HEK293 (cell line): ENCODE results near the gene C16orf92.

Experiments
- CTCF ChIA-PET: fragments of 350-600 bp; formaldehyde crosslinking; extraction: SDS; loops from one replicate; lab custom pipeline; 2021; ENCODE audit warnings: antibody characterized with exemption; lab: Yijun Ruan, JAX
- POLR2A ChIA-PET: fragments of 300-600 bp; formaldehyde crosslinking; extraction: SDS; loops from one replicate; lab custom pipeline; 2020; ENCODE audit warnings: antibody characterized with exemption, inconsistent platforms; lab: Yijun Ruan, JAX
- H3K27ac ChIP-seq: fragments of 200-500 bp; sonication (Bioruptor generic); 2 replicates; pipeline ENCODE4 v1.5.1; 2014; ENCODE audit warnings: low read depth, low read length, control low read depth, inconsistent platforms; ENCODE audit errors: extremely low read depth
- H3K36me3 ChIP-seq, 2 experiments: fragments of 200-500 bp in 1 of 2; sonication (Bioruptor generic) in 1 of 2; 1 replicate in 1 of 2; 2 replicates in 1 of 2; pipeline ENCODE4 v1.5.1; 2014 to 2017; ENCODE audit warnings: inconsistent platforms in 2 of 2, low read length in 2 of 2; ENCODE audit not compliant: control insufficient read depth in 2 of 2, insufficient read depth in 1 of 2
- H3K4me1 ChIP-seq: fragments of 200-500 bp; sonication (Bioruptor generic); 2 replicates; pipeline ENCODE4 v1.5.1; 2014; ENCODE audit warnings: mild to moderate bottlenecking, low read length, inconsistent platforms; ENCODE audit not compliant: control insufficient read depth, insufficient read depth
- H3K4me3 ChIP-seq: 2 replicates; pipeline ENCODE4 v1.5.1; 2011; ENCODE audit warnings: low read depth, mild to moderate bottlenecking, control low read depth, low read length, moderate library complexity
- H3K9me3 ChIP-seq: fragments of 200-500 bp; sonication (Bioruptor generic); 2 replicates; pipeline ENCODE4 v1.5.1; 2014; ENCODE audit warnings: low read depth, low read length, inconsistent platforms; ENCODE audit not compliant: control insufficient read depth, insufficient read depth
- KLF16 ChIP-seq: fragments of 450-650 bp; formaldehyde crosslinking; IDR thresholded peaks from 2 replicates; pipeline ENCODE4 v1.5.1; 2017; ENCODE audit warnings: missing biosample characterization, missing genetic modification characterization
- MZF1 ChIP-seq: fragments of 450-650 bp; formaldehyde crosslinking; IDR thresholded peaks from 2 replicates; pipeline ENCODE4 v1.5.1; 2017; ENCODE audit warnings: missing biosample characterization, missing genetic modification characterization, borderline replicate concordance
- OSR2 ChIP-seq: fragments of 450-650 bp; formaldehyde crosslinking; IDR thresholded peaks from 2 replicates; pipeline ENCODE4 v1.5.1; 2016; ENCODE audit warnings: missing biosample characterization, missing genetic modification characterization
- SALL2 ChIP-seq: fragments of 450-650 bp; formaldehyde crosslinking; IDR thresholded peaks from 2 replicates; pipeline ENCODE4 v1.5.0; 2017; ENCODE audit warnings: missing biosample characterization, mild to moderate bottlenecking, missing genetic modification characterization, borderline replicate concordance
- SP2 ChIP-seq: fragments of 450-650 bp; formaldehyde crosslinking; IDR thresholded peaks from 2 replicates; pipeline ENCODE4 v1.5.1; 2016; ENCODE audit warnings: missing biosample characterization, missing genetic modification characterization
- TRIM28 ChIP-seq: IDR thresholded peaks from 2 replicates; pipeline ENCODE4 v1.6.1; 2011; ENCODE audit warnings: low read length, control low read depth, borderline replicate concordance
- YY1 ChIP-seq: fragments of 450-650 bp; formaldehyde crosslinking; IDR thresholded peaks from 2 replicates; pipeline ENCODE4 v1.5.1; 2018; ENCODE audit warnings: missing biosample characterization, missing genetic modification characterization
- ZBTB48 ChIP-seq: fragments of 450-650 bp; formaldehyde crosslinking; IDR thresholded peaks from 2 replicates; pipeline ENCODE4 v1.5.1; 2016; ENCODE audit warnings: missing biosample characterization, missing genetic modification characterization
- ZEB2 ChIP-seq: fragments of 450-650 bp; formaldehyde crosslinking; IDR thresholded peaks from 2 replicates; pipeline ENCODE4 v1.5.1; 2016; ENCODE audit warnings: missing biosample characterization, missing genetic modification characterization
- ZFHX2 ChIP-seq: fragments of 450-650 bp; formaldehyde crosslinking; conservative IDR thresholded peaks from 2 replicates; pipeline ENCODE4 v1.5.1; 2016; ENCODE audit warnings: missing biosample characterization, missing genetic modification characterization
- ZNF121 ChIP-seq: fragments of 450-650 bp; formaldehyde crosslinking; IDR thresholded peaks from 2 replicates; pipeline ENCODE4 v1.5.1; 2016; ENCODE audit warnings: missing biosample characterization, missing genetic modification characterization
- ZNF157 ChIP-seq: fragments of 450-650 bp; formaldehyde crosslinking; IDR thresholded peaks from 2 replicates; pipeline ENCODE4 v1.5.1; 2016; ENCODE audit warnings: missing biosample characterization, missing genetic modification characterization
- ZNF335 ChIP-seq: fragments of 450-650 bp; formaldehyde crosslinking; conservative IDR thresholded peaks from 2 replicates; pipeline ENCODE4 v1.5.1; 2016; ENCODE audit warnings: missing biosample characterization, missing genetic modification characterization
- ZNF341 ChIP-seq: fragments of 450-650 bp; formaldehyde crosslinking; IDR thresholded peaks from 2 replicates; pipeline ENCODE4; 2016; ENCODE audit warnings: low read depth, missing biosample characterization, missing genetic modification characterization
- ZNF510 ChIP-seq: fragments of 450-650 bp; formaldehyde crosslinking; IDR thresholded peaks from 2 replicates; pipeline ENCODE4 v1.5.1; 2018; ENCODE audit warnings: mild to moderate bottlenecking, missing genetic modification characterization, missing biosample characterization; ENCODE audit not compliant: insufficient replicate concordance
- ZNF600 ChIP-seq: fragments of 450-650 bp; formaldehyde crosslinking; IDR thresholded peaks from 2 replicates; pipeline ENCODE4 v1.5.1; 2016; ENCODE audit warnings: missing biosample characterization, missing genetic modification characterization
- ZNF785 ChIP-seq: fragments of 450-650 bp; formaldehyde crosslinking; IDR thresholded peaks from 2 replicates; pipeline ENCODE4 v1.5.1; 2016; ENCODE audit warnings: missing biosample characterization, missing genetic modification characterization
- ZNF837 ChIP-seq: fragments of 450-650 bp; formaldehyde crosslinking; IDR thresholded peaks from 2 replicates; pipeline ENCODE4 v1.5.1; 2016; ENCODE audit warnings: missing biosample characterization, missing genetic modification characterization
- TF ChIP-seq, protein P1 (sequence below): sonication (generic); formaldehyde crosslinking; IDR thresholded peaks from 2 replicates; pipeline ENCODE4 v1.8.1; 2022; ENCODE audit warnings: mild to moderate bottlenecking, moderate library complexity, missing genetic modification reagents
- TF ChIP-seq, protein P2 (sequence below): fragments of 450-650 bp; IDR thresholded peaks from 2 replicates; pipeline ENCODE4 v1.5.1; 2018; ENCODE audit warnings: missing biosample characterization, mild to moderate bottlenecking, missing genetic modification characterization
- TF ChIP-seq, protein P3 (sequence below): fragments of 450-650 bp; formaldehyde crosslinking; IDR thresholded peaks from 2 replicates; pipeline ENCODE4; 2016; ENCODE audit warnings: missing biosample characterization, missing genetic modification characterization
- TF ChIP-seq, protein P4 (sequence below): fragments of 450-650 bp; formaldehyde crosslinking; IDR thresholded peaks from 2 replicates; pipeline ENCODE4 v1.5.1; 2016; ENCODE audit warnings: missing biosample characterization, missing genetic modification characterization
- TF ChIP-seq, protein P5 (sequence below): fragments of 450-650 bp; formaldehyde crosslinking; IDR thresholded peaks from 2 replicates; pipeline ENCODE4 v1.5.1; 2016; ENCODE audit warnings: missing biosample characterization, missing genetic modification characterization
- TF ChIP-seq, protein P6 (sequence below): fragments of 450-650 bp; formaldehyde crosslinking; IDR thresholded peaks from 2 replicates; pipeline ENCODE4 v1.5.1; 2016; ENCODE audit warnings: missing biosample characterization, missing genetic modification characterization

Gene C16orf92

DNA sequence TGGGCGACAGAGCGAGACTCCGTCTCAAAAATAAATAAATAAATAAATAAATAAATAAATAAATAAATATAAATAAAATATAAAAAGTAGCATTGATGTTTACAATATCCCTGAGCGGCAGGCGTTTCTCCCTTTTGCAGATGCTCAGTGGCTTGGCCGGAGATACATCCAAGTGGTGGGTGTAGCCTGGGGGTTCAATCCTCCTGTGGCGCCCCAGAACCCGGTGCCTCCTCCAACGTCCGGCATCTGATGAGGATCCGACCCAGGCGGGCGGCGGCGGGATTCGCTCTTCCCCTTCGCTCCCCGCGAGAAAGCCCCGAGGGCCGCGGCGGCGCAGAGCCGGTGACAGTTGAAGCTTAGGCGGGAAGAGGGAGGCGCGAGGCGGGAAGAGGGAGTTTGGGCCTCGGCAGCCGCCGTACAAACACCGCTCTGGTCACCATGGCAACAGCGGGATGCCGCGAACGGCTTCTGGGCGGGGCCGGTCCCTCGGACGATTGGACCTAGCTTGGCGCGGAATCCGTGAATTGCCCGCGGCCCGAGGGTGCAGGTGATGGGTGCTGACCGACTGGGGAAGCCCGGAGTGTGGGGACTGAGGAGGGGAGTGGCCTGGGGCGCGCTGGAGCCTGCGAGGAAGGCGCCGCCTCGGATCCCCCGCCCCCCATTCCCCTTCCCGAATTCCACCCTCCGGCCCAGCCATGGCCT is 29.8 kb downstream of the C16orf92 start (continued):
- no peak for TF ChIP-seq ZNF837
- TF ChIP-seq, protein P1, sequence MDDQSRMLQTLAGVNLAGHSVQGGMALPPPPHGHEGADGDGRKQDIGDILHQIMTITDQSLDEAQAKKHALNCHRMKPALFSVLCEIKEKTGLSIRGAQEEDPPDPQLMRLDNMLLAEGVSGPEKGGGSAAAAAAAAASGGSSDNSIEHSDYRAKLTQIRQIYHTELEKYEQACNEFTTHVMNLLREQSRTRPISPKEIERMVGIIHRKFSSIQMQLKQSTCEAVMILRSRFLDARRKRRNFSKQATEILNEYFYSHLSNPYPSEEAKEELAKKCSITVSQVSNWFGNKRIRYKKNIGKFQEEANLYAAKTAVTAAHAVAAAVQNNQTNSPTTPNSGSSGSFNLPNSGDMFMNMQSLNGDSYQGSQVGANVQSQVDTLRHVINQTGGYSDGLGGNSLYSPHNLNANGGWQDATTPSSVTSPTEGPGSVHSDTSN (CRISPR knock-in tag), result peak; percentile 97

DNA sequence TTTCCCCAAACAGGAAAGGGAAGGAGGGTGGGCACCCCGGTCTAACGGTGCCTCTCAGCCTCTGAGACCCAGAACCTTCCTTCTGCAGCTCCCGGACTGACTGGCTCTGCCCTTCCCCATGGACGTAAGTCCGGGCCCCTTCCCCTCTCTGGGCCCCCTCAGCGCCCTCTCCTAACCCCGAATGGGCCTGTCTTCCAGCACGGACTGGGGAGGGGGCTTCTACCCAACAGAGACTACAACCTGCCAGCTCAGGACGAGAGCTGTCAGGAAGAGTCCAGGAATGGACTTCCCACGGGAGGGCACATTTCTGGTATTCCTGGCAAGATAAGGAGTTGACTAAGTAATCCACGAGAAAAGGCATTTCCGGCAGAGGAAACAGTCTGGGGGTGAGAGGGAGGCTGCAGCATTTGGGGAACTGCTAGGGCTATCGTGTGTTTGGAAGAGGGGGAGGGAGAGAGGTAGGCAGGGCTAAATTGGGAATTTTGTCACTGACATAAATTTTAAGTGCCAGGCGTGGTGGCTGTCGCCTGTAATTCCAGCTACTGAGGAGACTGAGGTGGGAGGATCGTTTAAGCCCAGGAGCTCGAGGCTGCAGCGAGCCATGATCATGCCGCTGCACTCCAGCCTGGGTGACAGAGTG is 30.5 kb downstream of the C16orf92 start:
- POLR2A ChIA-PET, result interaction anchor here (0.7 to 6.5 kb wide), 10 partner anchors 8 to 605 kb away, joined by 3 to 66 read pairs (median 4); partner anchors contain the start of genes ALDOA, CORO1A, FBRS and PPP4C
- Histone ChIP-seq H3K9me3 (no peaks in the 10 kb centered on the region), H3K4me1 (peaks cover 3% of the 10 kb centered on the region; the same call in 1 of the 2 replicates), H3K36me3 (peaks cover 0 to 11% of the 10 kb centered on the region in 2 experiments; a peak in 2 of 3 replicates), H3K27ac (peak overlapping the region; percentile 65), H3K4me3 (peak overlapping the region; percentile 63)
- CTCF ChIA-PET, result interaction anchor here (0.5 to 2.9 kb wide), 4 partner anchors 13 to 1492 kb away, joined by 3 to 25 read pairs (median 4); partner anchors contain the start of gene ALDOA
- TF ChIP-seq ZNF121 (tag by site-specific recombination) (no peak), YY1 (tag by site-specific recombination) (no peak), TRIM28 (no peak), SP2 (tag by site-specific recombination) (peak; percentile 77), ZNF335 (tag by site-specific recombination) (peak; percentile 92), MZF1 (tag by site-specific recombination) (peak; percentile 56; the same call in 1 of the 2 replicates), ZNF785 (no peak), OSR2 (tag by site-specific recombination) (peak; percentile 92), ZNF341 (tag by site-specific recombination) (peak; percentile 99), ZNF600 (tag by site-specific recombination) (peak; percentile 65), ZNF157 (tag by site-specific recombination) (no peak), ZEB2 (tag by site-specific recombination) (peak; percentile 13; the same call in 1 of the 2 replicates), KLF16 (tag by site-specific recombination) (peak; percentile 79), SALL2 (no peak), ZNF510 (tag by site-specific recombination) (no peak), ZBTB48 (tag by site-specific recombination) (no peak; the same call in 1 of the 2 replicates), ZFHX2 (tag by site-specific recombination) (peak; percentile 78)
- TF ChIP-seq, protein P2, sequence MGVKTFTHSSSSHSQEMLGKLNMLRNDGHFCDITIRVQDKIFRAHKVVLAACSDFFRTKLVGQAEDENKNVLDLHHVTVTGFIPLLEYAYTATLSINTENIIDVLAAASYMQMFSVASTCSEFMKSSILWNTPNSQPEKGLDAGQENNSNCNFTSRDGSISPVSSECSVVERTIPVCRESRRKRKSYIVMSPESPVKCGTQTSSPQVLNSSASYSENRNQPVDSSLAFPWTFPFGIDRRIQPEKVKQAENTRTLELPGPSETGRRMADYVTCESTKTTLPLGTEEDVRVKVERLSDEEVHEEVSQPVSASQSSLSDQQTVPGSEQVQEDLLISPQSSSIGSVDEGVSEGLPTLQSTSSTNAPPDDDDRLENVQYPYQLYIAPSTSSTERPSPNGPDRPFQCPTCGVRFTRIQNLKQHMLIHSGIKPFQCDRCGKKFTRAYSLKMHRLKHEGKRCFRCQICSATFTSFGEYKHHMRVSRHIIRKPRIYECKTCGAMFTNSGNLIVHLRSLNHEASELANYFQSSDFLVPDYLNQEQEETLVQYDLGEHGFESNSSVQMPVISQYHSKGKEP (tag by site-specific recombination), result peak; percentile 38; the same call in 1 of the 2 replicates
- TF ChIP-seq, protein P3, sequence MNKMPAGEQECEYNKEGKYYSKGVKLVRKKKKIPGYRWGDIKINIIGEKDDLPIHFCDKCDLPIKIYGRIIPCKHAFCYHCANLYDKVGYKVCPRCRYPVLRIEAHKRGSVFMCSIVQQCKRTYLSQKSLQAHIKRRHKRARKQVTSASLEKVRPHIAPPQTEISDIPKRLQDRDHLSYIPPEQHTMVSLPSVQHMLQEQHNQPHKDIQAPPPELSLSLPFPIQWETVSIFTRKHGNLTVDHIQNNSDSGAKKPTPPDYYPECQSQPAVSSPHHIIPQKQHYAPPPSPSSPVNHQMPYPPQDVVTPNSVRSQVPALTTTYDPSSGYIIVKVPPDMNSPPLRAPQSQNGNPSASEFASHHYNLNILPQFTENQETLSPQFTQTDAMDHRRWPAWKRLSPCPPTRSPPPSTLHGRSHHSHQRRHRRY (tag by site-specific recombination), result no peak
- TF ChIP-seq, protein P4, sequence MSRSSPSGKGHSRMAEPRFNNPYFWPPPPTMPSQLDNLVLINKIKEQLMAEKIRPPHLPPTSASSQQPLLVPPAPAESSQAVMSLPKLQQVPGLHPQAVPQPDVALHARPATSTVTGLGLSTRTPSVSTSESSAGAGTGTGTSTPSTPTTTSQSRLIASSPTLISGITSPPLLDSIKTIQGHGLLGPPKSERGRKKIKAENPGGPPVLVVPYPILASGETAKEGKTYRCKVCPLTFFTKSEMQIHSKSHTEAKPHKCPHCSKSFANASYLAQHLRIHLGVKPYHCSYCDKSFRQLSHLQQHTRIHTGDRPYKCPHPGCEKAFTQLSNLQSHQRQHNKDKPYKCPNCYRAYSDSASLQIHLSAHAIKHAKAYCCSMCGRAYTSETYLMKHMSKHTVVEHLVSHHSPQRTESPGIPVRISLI (tag by site-specific recombination), result no peak
- TF ChIP-seq, protein P5, sequence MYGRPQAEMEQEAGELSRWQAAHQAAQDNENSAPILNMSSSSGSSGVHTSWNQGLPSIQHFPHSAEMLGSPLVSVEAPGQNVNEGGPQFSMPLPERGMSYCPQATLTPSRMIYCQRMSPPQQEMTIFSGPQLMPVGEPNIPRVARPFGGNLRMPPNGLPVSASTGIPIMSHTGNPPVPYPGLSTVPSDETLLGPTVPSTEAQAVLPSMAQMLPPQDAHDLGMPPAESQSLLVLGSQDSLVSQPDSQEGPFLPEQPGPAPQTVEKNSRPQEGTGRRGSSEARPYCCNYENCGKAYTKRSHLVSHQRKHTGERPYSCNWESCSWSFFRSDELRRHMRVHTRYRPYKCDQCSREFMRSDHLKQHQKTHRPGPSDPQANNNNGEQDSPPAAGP (tag by site-specific recombination), result peak; percentile 93
- TF ChIP-seq, protein P6, sequence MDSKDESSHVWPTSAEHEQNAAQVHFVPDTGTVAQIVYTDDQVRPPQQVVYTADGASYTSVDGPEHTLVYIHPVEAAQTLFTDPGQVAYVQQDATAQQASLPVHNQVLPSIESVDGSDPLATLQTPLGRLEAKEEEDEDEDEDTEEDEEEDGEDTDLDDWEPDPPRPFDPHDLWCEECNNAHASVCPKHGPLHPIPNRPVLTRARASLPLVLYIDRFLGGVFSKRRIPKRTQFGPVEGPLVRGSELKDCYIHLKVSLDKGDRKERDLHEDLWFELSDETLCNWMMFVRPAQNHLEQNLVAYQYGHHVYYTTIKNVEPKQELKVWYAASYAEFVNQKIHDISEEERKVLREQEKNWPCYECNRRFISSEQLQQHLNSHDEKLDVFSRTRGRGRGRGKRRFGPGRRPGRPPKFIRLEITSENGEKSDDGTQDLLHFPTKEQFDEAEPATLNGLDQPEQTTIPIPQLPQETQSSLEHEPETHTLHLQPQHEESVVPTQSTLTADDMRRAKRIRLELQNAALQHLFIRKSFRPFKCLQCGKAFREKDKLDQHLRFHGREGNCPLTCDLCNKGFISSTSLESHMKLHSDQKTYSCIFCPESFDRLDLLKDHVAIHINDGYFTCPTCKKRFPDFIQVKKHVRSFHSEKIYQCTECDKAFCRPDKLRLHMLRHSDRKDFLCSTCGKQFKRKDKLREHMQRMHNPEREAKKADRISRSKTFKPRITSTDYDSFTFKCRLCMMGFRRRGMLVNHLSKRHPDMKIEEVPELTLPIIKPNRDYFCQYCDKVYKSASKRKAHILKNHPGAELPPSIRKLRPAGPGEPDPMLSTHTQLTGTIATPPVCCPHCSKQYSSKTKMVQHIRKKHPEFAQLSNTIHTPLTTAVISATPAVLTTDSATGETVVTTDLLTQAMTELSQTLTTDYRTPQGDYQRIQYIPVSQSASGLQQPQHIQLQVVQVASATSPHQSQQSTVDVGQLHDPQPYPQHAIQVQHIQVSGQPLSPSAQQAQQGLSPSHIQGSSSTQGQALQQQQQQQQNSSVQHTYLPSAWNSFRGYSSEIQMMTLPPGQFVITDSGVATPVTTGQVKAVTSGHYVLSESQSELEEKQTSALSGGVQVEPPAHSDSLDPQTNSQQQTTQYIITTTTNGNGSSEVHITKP, result peak; percentile 89
